Measurements from ENCODE around the gene ATXN7L3.

DNA sequence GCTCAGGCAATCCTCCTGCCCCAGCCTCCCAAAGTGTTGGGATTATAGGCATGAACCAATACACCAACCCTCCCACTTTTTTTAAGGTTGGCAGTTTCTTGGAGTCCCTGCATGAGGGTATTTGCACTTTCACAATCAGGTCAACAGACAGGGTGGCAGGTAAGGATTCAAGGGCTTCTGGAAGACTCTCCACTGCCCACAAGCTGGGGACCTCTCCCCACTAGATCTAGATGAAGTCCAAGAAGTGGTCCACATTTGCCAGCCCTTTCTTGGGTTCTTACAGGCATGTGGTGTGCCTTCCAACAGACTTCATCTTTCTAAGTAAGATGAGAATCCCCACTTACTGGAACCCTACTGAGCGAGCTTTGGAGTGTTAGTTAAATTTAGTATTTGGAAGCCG, 25.3 kb downstream of the ATXN7L3 start:
- TF ChIP-seq, protein P1, sequence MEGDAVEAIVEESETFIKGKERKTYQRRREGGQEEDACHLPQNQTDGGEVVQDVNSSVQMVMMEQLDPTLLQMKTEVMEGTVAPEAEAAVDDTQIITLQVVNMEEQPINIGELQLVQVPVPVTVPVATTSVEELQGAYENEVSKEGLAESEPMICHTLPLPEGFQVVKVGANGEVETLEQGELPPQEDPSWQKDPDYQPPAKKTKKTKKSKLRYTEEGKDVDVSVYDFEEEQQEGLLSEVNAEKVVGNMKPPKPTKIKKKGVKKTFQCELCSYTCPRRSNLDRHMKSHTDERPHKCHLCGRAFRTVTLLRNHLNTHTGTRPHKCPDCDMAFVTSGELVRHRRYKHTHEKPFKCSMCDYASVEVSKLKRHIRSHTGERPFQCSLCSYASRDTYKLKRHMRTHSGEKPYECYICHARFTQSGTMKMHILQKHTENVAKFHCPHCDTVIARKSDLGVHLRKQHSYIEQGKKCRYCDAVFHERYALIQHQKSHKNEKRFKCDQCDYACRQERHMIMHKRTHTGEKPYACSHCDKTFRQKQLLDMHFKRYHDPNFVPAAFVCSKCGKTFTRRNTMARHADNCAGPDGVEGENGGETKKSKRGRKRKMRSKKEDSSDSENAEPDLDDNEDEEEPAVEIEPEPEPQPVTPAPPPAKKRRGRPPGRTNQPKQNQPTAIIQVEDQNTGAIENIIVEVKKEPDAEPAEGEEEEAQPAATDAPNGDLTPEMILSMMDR (IDR thresholded peaks at IDR 0.05), result no peak
- TF ChIP-seq POLR2A (IDR thresholded peaks at IDR 0.05), result no peak
- no peak for TF ChIP-seq EP300 (IDR thresholded peaks at IDR 0.05)

All from tibial nerve (tissue), 4 donors.